NCI-H2171 treated with DMSO at 0.1 percent for 48 hours (cell line): ENCODE measurements around the gene ARHGAP18.

Experiments
- DNase-seq: peaks from one replicate; lab custom pipeline; 2025; lab: John Stamatoyannopoulos, UW

The ARHGAP18 gene

GRCh38 chr6:129643176-129643575 is 66.8 kb downstream of the ARHGAP18 start:
- DNase-seq = no peak

- no peak for DNase-seq
Measured at GRCh38 chr6:129642322-129642721, 67.7 kb downstream of the ARHGAP18 start.

GRCh38 chr6:129641344-129641743 is 68.6 kb downstream of the ARHGAP18 start:
- DNase-seq = no peak

- DNase-seq = no peak
Measured at GRCh38 chr6:129638686-129639085, 71.3 kb downstream of the ARHGAP18 start.

- no peak for DNase-seq
Measured at GRCh38 chr6:129638055-129638684, 71.8 kb downstream of the ARHGAP18 start.

GRCh38 chr6:129637340-129638054 is 72.5 kb downstream of the ARHGAP18 start:
- no peak for DNase-seq

GRCh38 chr6:129635396-129636130 is 74.4 kb downstream of the ARHGAP18 start:
- DNase-seq = no peak

GRCh38 chr6:129634411-129635230 is 75.4 kb downstream of the ARHGAP18 start:
- DNase-seq = no peak

- no peak for DNase-seq
Measured at GRCh38 chr6:129633529-129633928, 76.4 kb downstream of the ARHGAP18 start.

GRCh38 chr6:129632172-129632613 is 77.8 kb downstream of the ARHGAP18 start:
- peak; percentile 32 for DNase-seq

GRCh38 chr6:129631070-129631469 is 78.9 kb downstream of the ARHGAP18 start:
- DNase-seq = no peak

- DNase-seq = no peak
Measured at GRCh38 chr6:129630596-129630995, 79.4 kb downstream of the ARHGAP18 start.

GRCh38 chr6:129628101-129628815 is 81.7 kb downstream of the ARHGAP18 start:
- DNase-seq = no peak

- DNase-seq = no peak
Measured at GRCh38 chr6:129624488-129624887, 85.5 kb downstream of the ARHGAP18 start.

GRCh38 chr6:129623008-129623732 is 86.8 kb downstream of the ARHGAP18 start:
- no peak for DNase-seq

- no peak for DNase-seq
Measured at GRCh38 chr6:129621252-129621651, 88.7 kb downstream of the ARHGAP18 start.

GRCh38 chr6:129620234-129620610 is 89.8 kb downstream of the ARHGAP18 start:
- DNase-seq = no peak

- DNase-seq = no peak
Measured at GRCh38 chr6:129619579-129620233, 90.3 kb downstream of the ARHGAP18 start.

GRCh38 chr6:129617986-129618385 is 92.0 kb downstream of the ARHGAP18 start:
- DNase-seq = no peak

GRCh38 chr6:129615496-129615895 is 94.5 kb downstream of the ARHGAP18 start:
- DNase-seq = no peak
